ENCODE data around the gene MAMDC4. TPM values are rescaled to one million over a fixed set of nuclear protein-coding genes. Genes with fewer than 3 reads are reported as not detected.

MAMDC4 gene
- total RNA-seq, 2 experiments from 2014 or later, result 14.1 to 15.3 TPM

DNA sequence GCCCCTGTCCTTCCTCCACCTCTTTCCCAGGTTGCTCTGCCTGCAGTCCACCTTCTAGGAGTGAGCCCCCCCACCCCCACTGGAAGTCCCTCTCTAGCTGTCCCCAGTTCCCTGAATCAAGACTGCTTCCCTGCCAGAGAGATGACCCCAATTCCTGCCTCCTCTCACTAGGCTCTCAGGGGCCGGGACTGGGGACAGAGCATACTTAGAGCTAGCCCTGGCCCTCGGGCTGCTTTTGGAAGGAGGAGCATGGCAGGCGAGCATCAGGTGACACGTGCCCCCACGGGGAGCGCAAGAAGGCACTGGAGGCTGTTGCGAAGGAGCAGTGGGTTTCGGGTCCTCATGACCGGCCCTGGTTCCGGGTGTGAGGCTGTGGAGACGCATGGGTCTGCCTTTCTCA is 43.9 kb downstream of the MAMDC4 start:
- POLR2A ChIA-PET, result interaction anchor here (0.6 kb wide), 1 partner anchor 16 kb away, joined by 7 read pairs; no protein-coding TSS in a partner anchor
- CTCF ChIA-PET, result no interaction called here

DNA sequence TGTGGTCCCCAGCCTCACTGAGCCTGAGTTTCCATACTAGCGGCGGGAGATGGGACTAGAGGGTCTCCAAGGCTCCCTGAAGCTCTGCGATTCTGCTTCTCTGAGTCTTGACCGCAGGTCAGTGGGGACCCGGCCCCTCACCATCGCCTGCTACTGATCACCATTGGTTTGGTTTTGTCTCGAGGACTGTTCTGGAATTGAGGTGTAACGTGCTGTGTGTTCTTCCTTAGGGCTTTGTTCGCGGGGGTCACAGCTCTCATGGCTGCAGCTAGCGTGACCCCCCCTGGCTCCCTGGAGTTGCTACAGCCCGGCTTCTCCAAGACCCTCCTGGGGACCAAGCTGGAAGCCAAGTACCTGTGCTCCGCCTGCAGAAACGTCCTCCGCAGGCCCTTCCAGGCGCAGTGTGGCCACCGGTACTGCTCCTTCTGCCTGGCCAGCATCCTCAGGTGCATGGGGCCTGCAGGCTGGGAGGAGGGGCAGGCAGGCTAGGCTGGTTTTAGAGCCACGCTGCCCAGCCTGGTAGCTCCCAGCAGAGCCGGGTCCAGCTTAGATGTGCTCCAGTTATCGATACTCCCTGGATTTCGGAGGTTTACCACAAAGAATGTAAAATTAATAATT is 46.4 kb downstream of the MAMDC4 start:
- CTCF ChIA-PET, result interaction anchor here (1.3 to 1.4 kb wide), 2 partner anchors 23 to 56 kb away, joined by 3 read pairs; partner anchors contain the start of gene AJM1
- POLR2A ChIA-PET, result interaction anchor here (1.0 kb wide), 1 partner anchor 12 kb away, joined by 3 read pairs; the partner anchor contains the start of gene TRAF2

DNA sequence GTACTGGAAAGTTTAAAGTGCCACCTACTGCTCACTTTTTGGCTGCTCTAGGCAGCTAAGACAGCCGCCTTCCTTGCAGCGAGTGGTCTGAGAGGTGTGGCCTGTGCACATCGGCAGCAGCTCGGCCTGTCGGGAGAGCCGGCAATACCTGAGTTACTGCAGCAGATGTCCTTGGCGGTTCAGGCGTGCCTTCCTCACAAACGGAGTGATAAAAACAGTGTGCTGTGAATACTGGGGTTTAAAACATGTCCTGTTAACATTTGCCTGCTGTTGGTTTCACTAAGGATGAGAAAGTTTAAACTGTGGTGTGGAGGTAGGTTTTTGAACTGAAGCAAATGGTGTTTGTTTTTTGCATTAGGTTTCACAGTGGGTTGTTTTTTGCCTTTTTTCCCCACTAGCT is 47.0 kb downstream of the MAMDC4 start:
- CTCF ChIA-PET, result interaction anchor here (1.3 to 1.4 kb wide), 2 partner anchors 22 to 57 kb away, joined by 3 read pairs; partner anchors contain the start of gene AJM1

DNA sequence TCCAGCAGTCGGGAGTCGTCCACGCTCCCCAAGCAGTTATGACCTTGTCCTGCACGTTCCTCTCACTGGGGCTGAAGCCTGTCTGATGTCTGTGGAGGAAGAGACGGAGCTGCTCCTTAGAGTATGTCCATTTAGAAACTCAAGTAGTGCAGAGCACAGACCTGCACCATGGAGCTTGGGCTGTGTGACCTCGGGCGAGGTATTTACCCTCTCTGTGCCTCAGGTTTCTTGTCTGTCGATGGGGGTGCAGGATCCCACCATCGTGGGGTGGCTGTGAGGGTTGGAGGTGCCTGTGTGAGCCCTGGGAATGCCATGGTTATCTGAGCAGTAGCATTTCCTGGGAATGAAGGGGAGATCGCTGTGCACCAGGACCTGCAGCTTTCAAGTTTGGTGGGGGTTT is 48.4 kb downstream of the MAMDC4 start:
- CTCF ChIA-PET, result interaction anchor here (1.1 kb wide), 1 partner anchor 9 kb away, joined by 3 read pairs; no protein-coding TSS in a partner anchor
- POLR2A ChIA-PET, result interaction anchor here (2.4 kb wide), 1 partner anchor 14 kb away, joined by 30 read pairs; the partner anchor contains the start of gene TRAF2

More for the DNA sequence above, 47.0 kb downstream of the MAMDC4 start:
- POLR2A ChIA-PET, result interaction anchor here (1.0 kb wide), 1 partner anchor 13 kb away, joined by 3 read pairs; the partner anchor contains the start of gene TRAF2

DNA sequence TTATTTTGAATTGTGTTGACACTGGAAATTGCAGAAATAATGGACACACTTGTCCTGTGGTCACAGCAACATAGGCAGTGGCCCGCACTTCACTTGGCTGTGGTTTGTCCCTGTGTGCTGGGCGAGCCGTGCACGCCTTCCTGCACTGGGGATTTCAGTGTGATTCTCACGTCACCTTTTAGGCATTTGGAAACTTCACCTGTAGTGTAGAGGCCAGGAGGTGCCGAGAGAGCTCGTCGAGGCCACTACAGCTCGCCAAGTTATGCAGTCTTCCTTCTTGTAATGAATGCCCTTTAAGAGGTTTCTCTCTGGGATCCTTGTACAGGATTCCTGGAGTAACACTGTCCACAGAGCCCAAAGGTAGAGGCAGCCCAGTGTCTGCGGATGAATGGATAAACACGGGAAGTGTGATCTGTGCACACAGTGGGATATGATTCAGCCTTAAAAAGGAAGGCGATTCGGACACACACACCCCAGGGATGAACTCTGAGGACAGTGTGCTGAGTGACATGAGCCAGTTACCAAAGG is 48.9 kb downstream of the MAMDC4 start:
- POLR2A ChIA-PET, result interaction anchor here (1.6 to 2.4 kb wide), 4 partner anchors 14 to 134 kb away, joined by 3 to 30 read pairs (median 13); partner anchors contain the start of gene TRAF2
- CTCF ChIA-PET, result interaction anchor here (1.0 to 2.4 kb wide), 7 partner anchors 9 to 129 kb away, joined by 3 to 11 read pairs (median 4); partner anchors contain the start of genes C8G and FBXW5

DNA sequence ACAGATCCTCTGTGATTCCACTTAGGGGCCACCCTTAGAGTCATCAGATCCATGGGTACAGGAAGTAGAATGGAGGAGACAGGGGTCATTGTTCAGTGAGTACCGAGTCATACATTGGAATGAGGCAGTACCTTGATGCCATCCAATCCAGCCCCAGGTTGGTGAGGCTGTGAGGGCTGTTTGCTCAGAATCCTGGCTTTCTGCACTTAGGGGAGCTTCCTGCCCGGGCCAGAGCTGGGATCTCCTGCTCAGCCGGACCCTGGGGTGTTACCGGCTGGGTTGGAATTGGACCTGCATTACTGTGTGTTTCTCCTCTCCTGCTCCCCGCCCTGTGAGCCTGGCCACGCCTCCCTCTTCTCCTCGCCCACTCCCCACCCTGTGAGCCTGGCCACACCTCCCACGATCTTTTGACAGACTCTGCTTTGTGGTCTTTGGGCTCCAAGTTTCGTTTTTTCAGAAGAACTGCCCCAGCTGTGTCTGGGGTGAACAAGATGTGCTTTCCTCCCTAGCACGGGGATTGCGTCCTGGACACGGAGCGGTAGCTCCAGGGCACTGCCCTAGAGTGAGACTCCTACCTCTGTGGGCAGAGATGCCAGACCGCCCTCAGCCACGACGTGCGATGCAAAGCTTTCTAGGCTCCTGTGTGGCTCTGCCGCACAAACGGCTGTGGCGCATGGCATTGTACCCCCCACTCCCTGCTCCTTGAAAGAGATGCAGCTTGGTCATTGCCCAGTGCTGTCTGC is 49.5 kb downstream of the MAMDC4 start:
- CTCF ChIA-PET, result interaction anchor here (0.9 to 2.4 kb wide), 17 partner anchors 9 to 173 kb away, joined by 3 to 11 read pairs (median 3); partner anchors contain the start of genes C8G, FBXW5 and TRAF2
- POLR2A ChIA-PET, result interaction anchor here (0.6 to 2.4 kb wide), 10 partner anchors 15 to 185 kb away, joined by 3 to 30 read pairs (median 4); partner anchors contain the start of genes AJM1, FBXW5, MAN1B1 and PAXX

DNA sequence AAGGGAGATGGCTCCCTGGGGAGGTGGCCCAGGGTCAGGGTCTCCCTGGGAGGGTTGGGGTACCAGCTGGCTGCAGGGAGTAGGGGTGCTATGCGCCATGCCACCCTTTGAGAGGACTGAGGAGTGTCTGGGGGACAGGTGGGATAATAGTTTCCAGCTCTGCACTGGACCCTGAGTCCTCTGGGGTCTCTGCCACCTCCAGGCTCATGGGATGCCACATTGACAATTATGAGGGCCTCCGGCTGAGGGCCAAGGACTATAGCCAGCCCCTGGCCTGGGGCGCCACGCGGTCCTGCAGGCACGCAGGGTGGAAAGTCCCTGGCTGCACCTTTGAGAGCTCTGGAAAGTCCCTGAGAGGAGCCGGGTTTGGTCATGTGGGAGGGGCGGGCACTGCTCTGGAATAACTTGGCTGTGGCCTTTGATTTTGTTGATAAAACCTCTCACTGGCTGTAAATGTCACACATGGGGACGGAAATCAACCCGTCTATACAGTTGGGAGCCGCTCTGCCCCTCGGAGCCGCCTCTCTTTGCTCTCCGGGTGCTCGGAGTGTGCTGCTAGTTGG is 50.2 kb downstream of the MAMDC4 start:
- CTCF ChIA-PET, result interaction anchor here (0.8 to 2.4 kb wide), 17 partner anchors 8 to 174 kb away, joined by 3 to 11 read pairs (median 3); partner anchors contain the start of genes C8G and TRAF2

DNA sequence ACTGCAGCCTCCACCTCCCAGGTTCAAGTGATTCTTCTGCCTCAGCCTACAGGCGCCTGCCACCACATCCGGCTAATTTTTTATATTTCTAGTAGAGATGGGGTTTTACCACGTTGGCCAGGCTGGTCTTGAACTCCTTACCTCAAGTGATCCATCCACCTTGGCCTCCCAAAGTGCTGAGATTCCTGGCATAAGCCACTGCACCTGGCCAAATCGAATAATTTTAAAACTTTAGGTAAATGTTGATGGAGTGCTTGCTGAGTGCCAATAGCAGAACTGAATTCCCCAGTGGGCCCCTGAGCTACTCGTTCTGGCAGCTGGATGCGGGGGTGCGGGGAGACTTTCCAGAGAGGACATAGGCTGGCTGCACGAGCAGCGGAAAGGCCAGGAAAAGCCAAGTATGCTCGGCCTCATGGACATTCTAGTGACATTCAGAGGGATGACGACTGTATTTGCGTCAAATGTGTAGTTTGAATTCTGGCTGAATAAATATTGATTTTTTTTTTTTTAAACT is 51.0 kb downstream of the MAMDC4 start:
- POLR2A ChIA-PET, result interaction anchor here (1.0 to 2.4 kb wide), 6 partner anchors 16 to 132 kb away, joined by 3 to 30 read pairs (median 6); partner anchors contain the start of genes AJM1 and TRAF2
- CTCF ChIA-PET, result interaction anchor here (0.8 to 2.4 kb wide), 6 partner anchors 10 to 142 kb away, joined by 3 to 11 read pairs (median 4); partner anchors contain the start of gene TRAF2

More for the DNA sequence above, 50.2 kb downstream of the MAMDC4 start:
- POLR2A ChIA-PET, result interaction anchor here (0.6 to 2.4 kb wide), 11 partner anchors 16 to 184 kb away, joined by 3 to 30 read pairs (median 3); partner anchors contain the start of genes AJM1, FBXW5, MAN1B1 and PAXX

DNA sequence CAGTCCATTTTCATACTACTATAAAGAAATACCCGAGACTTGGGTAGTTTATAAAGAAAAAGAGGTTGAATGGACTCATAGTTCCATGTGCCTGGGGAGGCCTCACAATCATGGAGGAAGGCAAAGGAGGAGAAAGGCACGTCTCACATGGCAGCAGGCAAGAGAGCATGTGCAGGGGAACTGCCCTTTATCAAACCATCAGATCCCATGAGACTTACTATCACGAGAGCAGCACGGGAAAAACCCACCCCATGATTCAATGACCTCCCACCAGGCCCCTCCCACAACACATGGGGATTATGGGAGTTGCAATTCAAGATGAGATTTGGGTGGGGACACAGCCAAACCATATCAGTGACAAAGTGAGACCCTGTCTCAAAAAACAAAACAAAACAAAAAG is 54.1 kb downstream of the MAMDC4 start:
- POLR2A ChIA-PET, result no interaction called here
- CTCF ChIA-PET, result no interaction called here

DNA sequence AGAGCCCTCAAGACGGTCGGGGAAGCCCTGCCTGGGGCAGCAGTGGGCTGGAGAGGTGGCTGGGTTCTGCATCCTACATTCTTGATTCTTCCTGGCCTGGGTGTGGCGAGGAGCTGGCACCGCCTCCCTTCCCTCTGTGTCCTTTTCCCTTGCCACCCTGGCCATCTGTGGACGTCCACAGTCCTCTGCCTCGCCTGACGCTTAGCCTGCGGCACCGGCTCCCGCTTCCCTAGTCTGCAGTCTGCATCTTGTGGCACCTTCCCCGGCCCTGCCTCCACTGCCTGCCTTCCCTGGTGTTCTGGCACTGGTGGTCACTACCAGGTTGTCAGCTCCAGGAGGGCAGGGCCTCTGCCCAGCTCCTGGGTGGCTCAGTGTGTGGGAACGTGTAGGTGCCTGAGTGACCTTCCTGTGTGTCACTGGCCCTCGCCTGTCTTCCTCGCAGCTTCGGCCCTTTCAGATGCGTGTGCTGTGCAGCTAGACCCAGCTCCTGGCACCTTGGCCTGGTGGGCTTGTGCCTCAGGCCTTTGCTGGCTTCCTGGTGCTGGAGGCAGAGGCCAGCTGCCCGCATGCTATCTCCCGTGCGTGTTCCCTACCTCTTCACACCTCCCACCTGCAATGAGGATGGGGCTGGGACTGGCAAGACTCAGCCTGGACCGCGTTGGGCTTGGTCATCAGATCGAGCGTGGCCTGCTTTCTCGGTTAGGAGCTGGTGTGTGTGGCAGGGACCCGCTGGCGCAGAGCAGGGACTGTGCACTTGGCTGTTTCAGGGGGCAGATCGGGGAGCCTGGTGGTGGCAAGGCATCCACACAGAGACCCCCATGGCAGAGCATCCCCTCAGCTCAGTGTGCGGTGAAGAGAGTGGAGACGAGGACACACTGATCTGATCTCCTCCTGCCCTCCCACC is 55.1 kb downstream of the MAMDC4 start:
- ChIA-PET POLR2A (no interaction called here), CTCF (no interaction called here)

Other genes starting within 250 kb of the MAMDC4 start
- under 1 TPM; 0.69 to 0.70 TPM for gene EGFL7, start 189.4 kb upstream of the MAMDC4 start, total RNA-seq
- 10 to 100 TPM; 16.2 to 18.5 TPM for gene AGPAT2, start 164.9 kb upstream of the MAMDC4 start, total RNA-seq
- gene DIPK1B, start 139.8 kb upstream of the MAMDC4 start, total RNA-seq, result not detected
- gene LCN10, start 109.4 kb upstream of the MAMDC4 start, total RNA-seq, result 1 to 10 TPM; 1.1 to 1.6 TPM
- gene LCN6, start 103.8 kb upstream of the MAMDC4 start, total RNA-seq, result not detected
- not detected for gene LCN8, start 94.1 kb upstream of the MAMDC4 start, total RNA-seq
- gene LCN15, start 87.8 kb upstream of the MAMDC4 start, total RNA-seq, result not detected
- 10 to 100 TPM; 48.4 to 53.3 TPM for gene TMEM141, start 61.0 kb upstream of the MAMDC4 start, total RNA-seq
- gene CCDC183, start 56.0 kb upstream of the MAMDC4 start, total RNA-seq, result under 1 TPM in 1 of 2 experiments, not detected in 1; 0.46 TPM
- gene RABL6, start 44.4 kb upstream of the MAMDC4 start, total RNA-seq, result 100 to 1,000 TPM; 101 to 106 TPM
- gene AJM1, start 9.9 kb upstream of the MAMDC4 start, total RNA-seq, result 1 to 10 TPM; 3.8 to 3.9 TPM
- gene PHPT1, start 2.9 kb upstream of the MAMDC4 start, total RNA-seq, result 100 to 1,000 TPM; 104 to 105 TPM
- gene EDF1, start 14.0 kb downstream of the MAMDC4 start, total RNA-seq, result 100 to 1,000 TPM; 320 to 322 TPM
- gene TRAF2, start 34.2 kb downstream of the MAMDC4 start, total RNA-seq, result 10 to 100 TPM; 48.1 to 55.0 TPM
- 10 to 100 TPM; 81.2 to 82.1 TPM for gene FBXW5, start 92.4 kb downstream of the MAMDC4 start, total RNA-seq
- under 1 TPM in 1 of 2 experiments, not detected in 1; 0.69 TPM for gene C8G, start 92.9 kb downstream of the MAMDC4 start, total RNA-seq
- under 1 TPM; 0.73 to 0.89 TPM for gene LCN12, start 99.9 kb downstream of the MAMDC4 start, total RNA-seq
- gene PTGDS, start 125.2 kb downstream of the MAMDC4 start, total RNA-seq, result not detected
- gene LCNL1, start 130.6 kb downstream of the MAMDC4 start, total RNA-seq, result under 1 TPM in 1 of 2 experiments, not detected in 1; 0.10 TPM
- gene PAXX, start 140.1 kb downstream of the MAMDC4 start, total RNA-seq, result 10 to 100 TPM; 66.9 to 74.6 TPM
- gene CLIC3, start 144.2 kb downstream of the MAMDC4 start, total RNA-seq, result not detected
- 10 to 100 TPM in 1 of 2 experiments, 1 to 10 TPM in 1; 9.8 to 10.3 TPM for gene ABCA2, start 175.9 kb downstream of the MAMDC4 start, total RNA-seq
- gene FUT7, start 179.7 kb downstream of the MAMDC4 start, total RNA-seq, result under 1 TPM in 1 of 2 experiments, not detected in 1; 0.06 TPM
- 10 to 100 TPM; 28.2 to 31.4 TPM for gene NPDC1, start 193.8 kb downstream of the MAMDC4 start, total RNA-seq
- gene ENTPD2, start 201.7 kb downstream of the MAMDC4 start, total RNA-seq, result not detected
- gene SAPCD2, start 218.2 kb downstream of the MAMDC4 start, total RNA-seq, result 10 to 100 TPM; 16.4 to 16.5 TPM
- gene UAP1L1, start 225.2 kb downstream of the MAMDC4 start, total RNA-seq, result 10 to 100 TPM; 27.2 to 29.6 TPM
- 10 to 100 TPM; 30.0 to 34.1 TPM for gene MAN1B1, start 234.6 kb downstream of the MAMDC4 start, total RNA-seq